HEK293 (cell line): Measurements from ENCODE around the gene MTUS2.

Experiments
- CTCF ChIA-PET: fragments of 350-600 bp; formaldehyde crosslinking; extraction: SDS; loops from one replicate; lab custom pipeline; 2021; ENCODE audit warnings: antibody characterized with exemption; lab: Yijun Ruan, JAX
- POLR2A ChIA-PET: fragments of 300-600 bp; formaldehyde crosslinking; extraction: SDS; loops from one replicate; lab custom pipeline; 2020; ENCODE audit warnings: antibody characterized with exemption, inconsistent platforms; lab: Yijun Ruan, JAX
- H3K27ac ChIP-seq: fragments of 200-500 bp; sonication (Bioruptor generic); 2 replicates; pipeline ENCODE4 v1.5.1; 2014; ENCODE audit warnings: low read depth, low read length, control low read depth, inconsistent platforms; ENCODE audit errors: extremely low read depth
- H3K36me3 ChIP-seq, 2 experiments: fragments of 200-500 bp in 1 of 2; sonication (Bioruptor generic) in 1 of 2; 1 replicate in 1 of 2; 2 replicates in 1 of 2; pipeline ENCODE4 v1.5.1; 2014 to 2017; ENCODE audit warnings: inconsistent platforms in 2 of 2, low read length in 2 of 2; ENCODE audit not compliant: control insufficient read depth in 2 of 2, insufficient read depth in 1 of 2
- H3K4me1 ChIP-seq: fragments of 200-500 bp; sonication (Bioruptor generic); 2 replicates; pipeline ENCODE4 v1.5.1; 2014; ENCODE audit warnings: mild to moderate bottlenecking, low read length, inconsistent platforms; ENCODE audit not compliant: control insufficient read depth, insufficient read depth
- H3K4me3 ChIP-seq: 2 replicates; pipeline ENCODE4 v1.5.1; 2011; ENCODE audit warnings: low read depth, mild to moderate bottlenecking, control low read depth, low read length, moderate library complexity
- H3K9me3 ChIP-seq: fragments of 200-500 bp; sonication (Bioruptor generic); 2 replicates; pipeline ENCODE4 v1.5.1; 2014; ENCODE audit warnings: low read depth, low read length, inconsistent platforms; ENCODE audit not compliant: control insufficient read depth, insufficient read depth
- BCL11B ChIP-seq: fragments of 450-650 bp; formaldehyde crosslinking; IDR thresholded peaks from 2 replicates; pipeline ENCODE4 v1.5.1; 2016; ENCODE audit warnings: low read depth, missing biosample characterization, missing genetic modification characterization
- GLIS2 ChIP-seq: fragments of 450-650 bp; formaldehyde crosslinking; IDR thresholded peaks from 2 replicates; pipeline ENCODE4 v1.5.1; 2016; ENCODE audit warnings: missing biosample characterization, missing genetic modification characterization
- HOXD13 ChIP-seq: sonication (generic); formaldehyde crosslinking; IDR thresholded peaks from 2 replicates; pipeline ENCODE4 v1.8.0; 2022; ENCODE audit warnings: missing genetic modification reagents, borderline replicate concordance
- KLF1 ChIP-seq: fragments of 450-650 bp; formaldehyde crosslinking; IDR thresholded peaks from 2 replicates; pipeline ENCODE4 v1.5.1; 2016; ENCODE audit warnings: missing biosample characterization, missing genetic modification characterization
- MZF1 ChIP-seq: fragments of 450-650 bp; formaldehyde crosslinking; IDR thresholded peaks from 2 replicates; pipeline ENCODE4 v1.5.1; 2017; ENCODE audit warnings: missing biosample characterization, missing genetic modification characterization, borderline replicate concordance
- REPIN1 ChIP-seq: fragments of 450-650 bp; formaldehyde crosslinking; IDR thresholded peaks from 2 replicates; pipeline ENCODE4 v1.5.1; 2017; ENCODE audit warnings: missing biosample characterization, missing genetic modification characterization, low read depth
- ZBTB11 ChIP-seq: fragments of 450-650 bp; formaldehyde crosslinking; conservative IDR thresholded peaks from 2 replicates; pipeline ENCODE4 v1.5.1; 2016; ENCODE audit warnings: low read depth, missing biosample characterization, missing genetic modification characterization
- ZFP41 ChIP-seq: fragments of 450-650 bp; formaldehyde crosslinking; IDR thresholded peaks from 2 replicates; pipeline ENCODE4 v1.5.1; 2016; ENCODE audit warnings: missing biosample characterization, missing genetic modification characterization, borderline replicate concordance
- ZNF155 ChIP-seq: fragments of 450-650 bp; formaldehyde crosslinking; IDR thresholded peaks from 2 replicates; pipeline ENCODE4 v1.5.1; 2016; ENCODE audit warnings: missing biosample characterization, missing genetic modification characterization
- ZNF174 ChIP-seq: fragments of 450-650 bp; formaldehyde crosslinking; IDR thresholded peaks from 2 replicates; pipeline ENCODE4 v1.5.0; 2017; ENCODE audit warnings: missing biosample characterization, mild to moderate bottlenecking, missing genetic modification characterization
- ZNF184 ChIP-seq: fragments of 450-650 bp; IDR thresholded peaks from 2 replicates; pipeline ENCODE4 v1.5.1; 2018; ENCODE audit warnings: missing biosample characterization, mild to moderate bottlenecking, missing genetic modification characterization
- ZNF2 ChIP-seq: fragments of 450-650 bp; formaldehyde crosslinking; IDR thresholded peaks from 2 replicates; pipeline ENCODE4 v1.5.1; 2016; ENCODE audit warnings: missing biosample characterization, missing genetic modification characterization
- ZNF223 ChIP-seq: fragments of 450-650 bp; formaldehyde crosslinking; IDR thresholded peaks from 2 replicates; pipeline ENCODE4 v1.5.1; 2016; ENCODE audit warnings: missing biosample characterization, missing genetic modification characterization
- ZNF274 ChIP-seq, 2 experiments: fragments of 200-500 bp in 1 of 2; fragments of 450-650 bp in 1 of 2; sonication (Bioruptor generic) in 1 of 2; formaldehyde crosslinking in 1 of 2; IDR thresholded peaks; 2 replicates each; pipeline versions ENCODE4 v1.5.1 to v1.6.1; 2014 to 2016; ENCODE audit warnings: borderline replicate concordance in 1 of 2, inconsistent platforms in 1 of 2, low read length in 1 of 2, missing biosample characterization in 1 of 2, missing genetic modification characterization in 1 of 2
- ZNF37A ChIP-seq: fragments of 450-650 bp; IDR thresholded peaks from 2 replicates; pipeline ENCODE4 v1.5.1; 2018; ENCODE audit warnings: missing biosample characterization, missing genetic modification characterization
- ZNF404 ChIP-seq: fragments of 450-650 bp; formaldehyde crosslinking; IDR thresholded peaks from 2 replicates; pipeline ENCODE4 v1.5.1; 2017; ENCODE audit warnings: missing biosample characterization, missing genetic modification characterization
- ZNF48 ChIP-seq: fragments of 450-650 bp; formaldehyde crosslinking; IDR thresholded peaks from 2 replicates; pipeline ENCODE4 v1.5.1; 2016; ENCODE audit warnings: missing biosample characterization, missing genetic modification characterization
- ZNF610 ChIP-seq: fragments of 450-650 bp; formaldehyde crosslinking; IDR thresholded peaks from 2 replicates; pipeline ENCODE4 v1.5.1; 2016; ENCODE audit warnings: missing biosample characterization, missing genetic modification characterization, borderline replicate concordance
- ZNF623 ChIP-seq: fragments of 450-650 bp; formaldehyde crosslinking; IDR thresholded peaks from 2 replicates; pipeline ENCODE4 v1.5.1; 2016; ENCODE audit warnings: missing biosample characterization, missing genetic modification characterization
- ZNF670 ChIP-seq: fragments of 450-650 bp; formaldehyde crosslinking; IDR thresholded peaks from 2 replicates; pipeline ENCODE4 v1.5.1; 2016; ENCODE audit warnings: missing biosample characterization, missing genetic modification characterization, low read depth
- ZNF777 ChIP-seq: fragments of 450-650 bp; formaldehyde crosslinking; IDR thresholded peaks from 2 replicates; pipeline ENCODE4 v1.5.1; 2017; ENCODE audit warnings: missing biosample characterization, missing genetic modification characterization, borderline replicate concordance
- ZNF830 ChIP-seq: fragments of 450-650 bp; IDR thresholded peaks from 2 replicates; pipeline ENCODE4 v1.5.0; 2018; ENCODE audit warnings: missing biosample characterization, missing genetic modification characterization, low read depth, mild to moderate bottlenecking, moderate library complexity
- TF ChIP-seq, protein P1 (sequence below): fragments of 450-650 bp; formaldehyde crosslinking; IDR thresholded peaks from 2 replicates; pipeline ENCODE4 v1.5.1; 2016; ENCODE audit warnings: missing biosample characterization, missing genetic modification characterization
- TF ChIP-seq, protein P2 (sequence below): fragments of 450-650 bp; formaldehyde crosslinking; IDR thresholded peaks from 2 replicates; pipeline ENCODE4 v1.5.1; 2016; ENCODE audit warnings: missing biosample characterization, missing genetic modification characterization
- TF ChIP-seq, protein P3 (sequence below): fragments of 450-650 bp; formaldehyde crosslinking; IDR thresholded peaks from 2 replicates; pipeline ENCODE4 v1.5.1; 2016; ENCODE audit warnings: missing biosample characterization, missing genetic modification characterization, borderline replicate concordance

The MTUS2 gene

GRCh38 chr13:29165840-29166239, 345.7 kb downstream of the MTUS2 start:
- TF ChIP-seq ZNF223 (tag by site-specific recombination) = no peak
- TF ChIP-seq, protein P1, sequence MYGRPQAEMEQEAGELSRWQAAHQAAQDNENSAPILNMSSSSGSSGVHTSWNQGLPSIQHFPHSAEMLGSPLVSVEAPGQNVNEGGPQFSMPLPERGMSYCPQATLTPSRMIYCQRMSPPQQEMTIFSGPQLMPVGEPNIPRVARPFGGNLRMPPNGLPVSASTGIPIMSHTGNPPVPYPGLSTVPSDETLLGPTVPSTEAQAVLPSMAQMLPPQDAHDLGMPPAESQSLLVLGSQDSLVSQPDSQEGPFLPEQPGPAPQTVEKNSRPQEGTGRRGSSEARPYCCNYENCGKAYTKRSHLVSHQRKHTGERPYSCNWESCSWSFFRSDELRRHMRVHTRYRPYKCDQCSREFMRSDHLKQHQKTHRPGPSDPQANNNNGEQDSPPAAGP = no peak
- TF ChIP-seq ZNF777 = no peak
- TF ChIP-seq ZNF2 (tag by site-specific recombination) = no peak
- no peak for TF ChIP-seq ZFP41
- TF ChIP-seq ZNF830 (tag by site-specific recombination) = no peak
- no peak for TF ChIP-seq MZF1 (tag by site-specific recombination)
- TF ChIP-seq, protein P2, sequence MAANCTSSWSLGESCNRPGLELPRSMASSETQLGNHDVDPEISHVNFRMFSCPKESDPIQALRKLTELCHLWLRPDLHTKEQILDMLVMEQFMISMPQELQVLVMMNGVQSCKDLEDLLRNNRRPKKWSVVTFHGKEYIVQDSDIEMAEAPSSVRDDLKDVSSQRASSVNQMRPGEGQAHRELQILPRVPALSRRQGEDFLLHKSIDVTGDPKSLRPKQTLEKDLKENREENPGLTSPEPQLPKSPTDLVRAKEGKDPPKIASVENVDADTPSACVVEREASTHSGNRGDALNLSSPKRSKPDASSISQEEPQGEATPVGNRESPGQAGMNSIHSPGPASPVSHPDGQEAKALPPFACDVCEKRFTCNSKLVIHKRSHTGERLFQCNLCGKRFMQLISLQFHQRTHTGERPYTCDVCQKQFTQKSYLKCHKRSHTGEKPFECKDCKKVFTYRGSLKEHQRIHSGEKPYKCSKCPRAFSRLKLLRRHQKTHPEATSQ (tag by site-specific recombination) = no peak
- TF ChIP-seq ZNF404 (tag by site-specific recombination) = no peak
- no peak for TF ChIP-seq ZNF37A
- no peak for TF ChIP-seq ZNF184 (tag by site-specific recombination)
- TF ChIP-seq ZNF670 (tag by site-specific recombination) = no peak
- no peak for TF ChIP-seq ZBTB11 (tag by site-specific recombination)
- no peak for TF ChIP-seq ZNF174 (tag by site-specific recombination)
- no peak for TF ChIP-seq ZNF610 (tag by site-specific recombination)
- POLR2A ChIA-PET = no interaction called here
- no peak overlapping the region for H3K27ac ChIP-seq
- H3K9me3 ChIP-seq = no peaks in the 10 kb centered on the region
- no peak overlapping the region for H3K4me3 ChIP-seq
- no peaks in the 10 kb centered on the region for H3K4me1 ChIP-seq
- CTCF ChIA-PET = no interaction called here
- H3K36me3 ChIP-seq = no peaks in the 10 kb centered on the region

GRCh38 chr13:29170436-29171082, 350.4 kb downstream of the MTUS2 start:
- H3K36me3 ChIP-seq = no peaks in the 10 kb centered on the region
- no peaks in the 10 kb centered on the region for H3K4me1 ChIP-seq
- H3K4me3 ChIP-seq = no peak overlapping the region
- no peaks in the 10 kb centered on the region for H3K9me3 ChIP-seq
- no peak overlapping the region for H3K27ac ChIP-seq
- POLR2A ChIA-PET = no interaction called here
- CTCF ChIA-PET = no interaction called here
- TF ChIP-seq ZNF623 (no peak), GLIS2 (no peak), ZNF155 (tag by site-specific recombination) (no peak), REPIN1 (no peak), KLF1 (tag by site-specific recombination) (no peak), ZNF274 (IDR thresholded peaks at IDR 0.05; ENCODE audit: low read length) (no peak), ZNF274 (tag by site-specific recombination; IDR thresholded peaks at IDR 0.05; ENCODE audit: borderline replicate concordance) (no peak), ZNF48 (tag by site-specific recombination) (no peak), HOXD13 (CRISPR knock-in tag) (no peak), BCL11B (tag by site-specific recombination) (no peak)
- TF ChIP-seq, protein P3, sequence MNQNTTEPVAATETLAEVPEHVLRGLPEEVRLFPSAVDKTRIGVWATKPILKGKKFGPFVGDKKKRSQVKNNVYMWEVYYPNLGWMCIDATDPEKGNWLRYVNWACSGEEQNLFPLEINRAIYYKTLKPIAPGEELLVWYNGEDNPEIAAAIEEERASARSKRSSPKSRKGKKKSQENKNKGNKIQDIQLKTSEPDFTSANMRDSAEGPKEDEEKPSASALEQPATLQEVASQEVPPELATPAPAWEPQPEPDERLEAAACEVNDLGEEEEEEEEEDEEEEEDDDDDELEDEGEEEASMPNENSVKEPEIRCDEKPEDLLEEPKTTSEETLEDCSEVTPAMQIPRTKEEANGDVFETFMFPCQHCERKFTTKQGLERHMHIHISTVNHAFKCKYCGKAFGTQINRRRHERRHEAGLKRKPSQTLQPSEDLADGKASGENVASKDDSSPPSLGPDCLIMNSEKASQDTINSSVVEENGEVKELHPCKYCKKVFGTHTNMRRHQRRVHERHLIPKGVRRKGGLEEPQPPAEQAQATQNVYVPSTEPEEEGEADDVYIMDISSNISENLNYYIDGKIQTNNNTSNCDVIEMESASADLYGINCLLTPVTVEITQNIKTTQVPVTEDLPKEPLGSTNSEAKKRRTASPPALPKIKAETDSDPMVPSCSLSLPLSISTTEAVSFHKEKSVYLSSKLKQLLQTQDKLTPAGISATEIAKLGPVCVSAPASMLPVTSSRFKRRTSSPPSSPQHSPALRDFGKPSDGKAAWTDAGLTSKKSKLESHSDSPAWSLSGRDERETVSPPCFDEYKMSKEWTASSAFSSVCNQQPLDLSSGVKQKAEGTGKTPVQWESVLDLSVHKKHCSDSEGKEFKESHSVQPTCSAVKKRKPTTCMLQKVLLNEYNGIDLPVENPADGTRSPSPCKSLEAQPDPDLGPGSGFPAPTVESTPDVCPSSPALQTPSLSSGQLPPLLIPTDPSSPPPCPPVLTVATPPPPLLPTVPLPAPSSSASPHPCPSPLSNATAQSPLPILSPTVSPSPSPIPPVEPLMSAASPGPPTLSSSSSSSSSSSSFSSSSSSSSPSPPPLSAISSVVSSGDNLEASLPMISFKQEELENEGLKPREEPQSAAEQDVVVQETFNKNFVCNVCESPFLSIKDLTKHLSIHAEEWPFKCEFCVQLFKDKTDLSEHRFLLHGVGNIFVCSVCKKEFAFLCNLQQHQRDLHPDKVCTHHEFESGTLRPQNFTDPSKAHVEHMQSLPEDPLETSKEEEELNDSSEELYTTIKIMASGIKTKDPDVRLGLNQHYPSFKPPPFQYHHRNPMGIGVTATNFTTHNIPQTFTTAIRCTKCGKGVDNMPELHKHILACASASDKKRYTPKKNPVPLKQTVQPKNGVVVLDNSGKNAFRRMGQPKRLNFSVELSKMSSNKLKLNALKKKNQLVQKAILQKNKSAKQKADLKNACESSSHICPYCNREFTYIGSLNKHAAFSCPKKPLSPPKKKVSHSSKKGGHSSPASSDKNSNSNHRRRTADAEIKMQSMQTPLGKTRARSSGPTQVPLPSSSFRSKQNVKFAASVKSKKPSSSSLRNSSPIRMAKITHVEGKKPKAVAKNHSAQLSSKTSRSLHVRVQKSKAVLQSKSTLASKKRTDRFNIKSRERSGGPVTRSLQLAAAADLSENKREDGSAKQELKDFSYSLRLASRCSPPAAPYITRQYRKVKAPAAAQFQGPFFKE (tag by site-specific recombination) = no peak
